Stimulated activated naive CD8-positive, alpha-beta T cell treated with anti-CD3 and anti-CD28 coated beads, Interleukin-15, Interleukin-2, amounts not matched to agents 100 ng/mL and 50 ng/mL, for 24 hours (primary cell): ENCODE data around the gene CHI3L2.

Source experiments
- H3K27ac Mint-ChIP-seq: one replicate; pipeline ENCODE4 v1.8.0; 2021; ENCODE audit warnings: mild to moderate bottlenecking, mixed read lengths
- H3K27me3 Mint-ChIP-seq: one replicate; pipeline ENCODE4 v1.8.0; 2021; ENCODE audit warnings: mixed read lengths
- H3K36me3 Mint-ChIP-seq: one replicate; pipeline ENCODE4 v1.8.0; 2021; ENCODE audit warnings: low read depth, mixed read lengths
- H3K4me1 Mint-ChIP-seq: one replicate; pipeline ENCODE4 v1.8.0; 2021; ENCODE audit warnings: low read depth, mixed read lengths
- H3K4me3 Mint-ChIP-seq: one replicate; pipeline ENCODE4 v1.8.0; 2021; ENCODE audit warnings: mild to moderate bottlenecking, mixed read lengths
- H3K9me3 Mint-ChIP-seq: one replicate; pipeline ENCODE4 v1.8.0; 2021; ENCODE audit warnings: mixed read lengths

The CHI3L2 gene

GRCh38 chr1:111198836-111199235 lies 28.7 kb upstream of the CHI3L2 start:
- H3K36me3 Mint-ChIP-seq = peaks cover 65% of the 10 kb centered on the region

GRCh38 chr1:111199329-111199728 lies 28.2 kb upstream of the CHI3L2 start:
- H3K36me3 Mint-ChIP-seq = peaks cover 60% of the 10 kb centered on the region

More at GRCh38 chr1:111198836-111199235, 28.7 kb upstream of the CHI3L2 start:
- Mint-ChIP-seq H3K27me3 (no peaks in the 10 kb centered on the region), H3K27ac (peak overlapping the region; percentile 100), H3K4me1 (peaks cover 83% of the 10 kb centered on the region), H3K4me3 (peak overlapping the region; percentile 98), H3K9me3 (no peaks in the 10 kb centered on the region)

GRCh38 chr1:111199881-111200801 lies 27.4 kb upstream of the CHI3L2 start, which contains the start of gene DENND2D:
DENND2D (minus strand) TSS chr1:111200646; CDS start chr1:111200459, 187 bp downstream.
- H3K27me3 Mint-ChIP-seq = no peaks in the 10 kb centered on the region
- peaks cover 52% of the 10 kb centered on the region for H3K36me3 Mint-ChIP-seq
- H3K4me1 Mint-ChIP-seq = peaks cover 78% of the 10 kb centered on the region
- peak within 1 kb of the TSS; percentile 100 for H3K27ac Mint-ChIP-seq
- no peaks in the 10 kb centered on the region for H3K9me3 Mint-ChIP-seq
- H3K4me3 Mint-ChIP-seq = peak within 1 kb of the TSS; percentile 98

More at GRCh38 chr1:111199329-111199728, 28.2 kb upstream of the CHI3L2 start:
- Mint-ChIP-seq H3K27ac (peak overlapping the region; percentile 100), H3K4me1 (peaks cover 78% of the 10 kb centered on the region), H3K4me3 (peak overlapping the region; percentile 98), H3K9me3 (no peaks in the 10 kb centered on the region), H3K27me3 (no peaks in the 10 kb centered on the region)

GRCh38 chr1:111200802-111201161 lies 26.7 kb upstream of the CHI3L2 start:
- peak overlapping the region; percentile 98 for H3K4me3 Mint-ChIP-seq
- peaks cover 78% of the 10 kb centered on the region for H3K4me1 Mint-ChIP-seq
- H3K36me3 Mint-ChIP-seq = peaks cover 45% of the 10 kb centered on the region
- peak overlapping the region; percentile 100 for H3K27ac Mint-ChIP-seq
- H3K27me3 Mint-ChIP-seq = no peaks in the 10 kb centered on the region
- H3K9me3 Mint-ChIP-seq = no peaks in the 10 kb centered on the region

- peaks cover 78% of the 10 kb centered on the region for H3K4me1 Mint-ChIP-seq
- no peaks in the 10 kb centered on the region for H3K9me3 Mint-ChIP-seq
- H3K27me3 Mint-ChIP-seq = no peaks in the 10 kb centered on the region
- H3K4me3 Mint-ChIP-seq = peak overlapping the region; percentile 98
- peak overlapping the region; percentile 100 for H3K27ac Mint-ChIP-seq
- H3K36me3 Mint-ChIP-seq = peaks cover 38% of the 10 kb centered on the region
These were observed 26.0 kb upstream of the CHI3L2 start for GRCh38 chr1:111201275-111202090.

- H3K36me3 Mint-ChIP-seq = peaks cover 30% of the 10 kb centered on the region
- H3K9me3 Mint-ChIP-seq = no peaks in the 10 kb centered on the region
- H3K27ac Mint-ChIP-seq = peak overlapping the region; percentile 100
- no peaks in the 10 kb centered on the region for H3K27me3 Mint-ChIP-seq
- H3K4me3 Mint-ChIP-seq = peak overlapping the region; percentile 98
- peaks cover 77% of the 10 kb centered on the region for H3K4me1 Mint-ChIP-seq
These were observed 25.2 kb upstream of the CHI3L2 start for GRCh38 chr1:111202366-111202706.

- Mint-ChIP-seq H3K36me3 (peaks cover 24% of the 10 kb centered on the region), H3K27me3 (no peaks in the 10 kb centered on the region), H3K9me3 (no peaks in the 10 kb centered on the region), H3K4me1 (peaks cover 76% of the 10 kb centered on the region), H3K4me3 (peak overlapping the region; percentile 98), H3K27ac (peak overlapping the region; percentile 100)
These were observed 24.5 kb upstream of the CHI3L2 start for GRCh38 chr1:111202707-111203623.

- Mint-ChIP-seq H3K27me3 (no peaks in the 10 kb centered on the region), H3K4me1 (peaks cover 75% of the 10 kb centered on the region), H3K4me3 (peak overlapping the region; percentile 98)
These were observed 23.8 kb upstream of the CHI3L2 start for GRCh38 chr1:111203681-111204200.

GRCh38 chr1:111204201-111204982 lies 23.1 kb upstream of the CHI3L2 start:
- Mint-ChIP-seq H3K27ac (peak overlapping the region; percentile 100), H3K27me3 (no peaks in the 10 kb centered on the region), H3K9me3 (no peaks in the 10 kb centered on the region), H3K36me3 (peaks cover 11% of the 10 kb centered on the region), H3K4me3 (peak overlapping the region; percentile 98), H3K4me1 (peaks cover 76% of the 10 kb centered on the region)

More at GRCh38 chr1:111203681-111204200, 23.8 kb upstream of the CHI3L2 start:
- Mint-ChIP-seq H3K9me3 (no peaks in the 10 kb centered on the region), H3K36me3 (peaks cover 16% of the 10 kb centered on the region), H3K27ac (peak overlapping the region; percentile 100)

GRCh38 chr1:111204983-111205713 lies 22.4 kb upstream of the CHI3L2 start:
- Mint-ChIP-seq H3K9me3 (no peaks in the 10 kb centered on the region), H3K36me3 (peaks cover 4% of the 10 kb centered on the region), H3K4me3 (peak overlapping the region; percentile 98), H3K27ac (peak overlapping the region; percentile 85), H3K4me1 (peaks cover 79% of the 10 kb centered on the region), H3K27me3 (no peaks in the 10 kb centered on the region)

GRCh38 chr1:111205714-111206050 lies 21.8 kb upstream of the CHI3L2 start:
- H3K27me3 Mint-ChIP-seq = no peaks in the 10 kb centered on the region
- no peaks in the 10 kb centered on the region for H3K36me3 Mint-ChIP-seq
- H3K4me1 Mint-ChIP-seq = peaks cover 80% of the 10 kb centered on the region
- H3K27ac Mint-ChIP-seq = peak overlapping the region; percentile 16
- H3K9me3 Mint-ChIP-seq = no peaks in the 10 kb centered on the region
- H3K4me3 Mint-ChIP-seq = peak overlapping the region; percentile 25

GRCh38 chr1:111208921-111209320 lies 18.6 kb upstream of the CHI3L2 start:
- no peaks in the 10 kb centered on the region for H3K27me3 Mint-ChIP-seq
- peaks cover 81% of the 10 kb centered on the region for H3K4me1 Mint-ChIP-seq
- no peaks in the 10 kb centered on the region for H3K36me3 Mint-ChIP-seq
- no peaks in the 10 kb centered on the region for H3K9me3 Mint-ChIP-seq
- H3K27ac Mint-ChIP-seq = no peak overlapping the region
- no peak overlapping the region for H3K4me3 Mint-ChIP-seq

GRCh38 chr1:111209622-111210021 lies 17.9 kb upstream of the CHI3L2 start:
- no peaks in the 10 kb centered on the region for H3K9me3 Mint-ChIP-seq
- H3K27ac Mint-ChIP-seq = no peak overlapping the region
- no peaks in the 10 kb centered on the region for H3K27me3 Mint-ChIP-seq
- no peak overlapping the region for H3K4me3 Mint-ChIP-seq
- no peaks in the 10 kb centered on the region for H3K36me3 Mint-ChIP-seq
- peaks cover 86% of the 10 kb centered on the region for H3K4me1 Mint-ChIP-seq
